Liver (tissue), 9 donors: ENCODE results near the gene CACNB1. TPM values are rescaled to one million over a fixed set of nuclear protein-coding genes. Genes with fewer than 3 reads are reported as not detected.
A peak's percentile ranks its signal among the peaks of the same experiment; 100 is the strongest.

ENCODE experiments used
- DNase-seq: peaks from one replicate; pipeline ENCODE4 v3.0.0-alpha.2; 2017; ENCODE audit warnings: low spot score
- H3K27ac ChIP-seq, 2 donors: one replicate each; pipeline ENCODE4 v1.7.0; 2013; ENCODE audit warnings: inconsistent platforms in 2 of 2, low read length in 2 of 2, control low read depth in 1 of 2, low read depth in 1 of 2, mild to moderate bottlenecking in 1 of 2
- H3K27me3 ChIP-seq, 4 donors: one replicate each; pipeline versions ENCODE4 v1.6.1 to v1.7.0; 2013; ENCODE audit warnings: low read length in 3 of 4, inconsistent platforms in 1 of 4, mild to moderate bottlenecking in 1 of 4, moderate library complexity in 1 of 4; ENCODE audit not compliant: control insufficient read depth in 4 of 4, insufficient read depth in 4 of 4
- H3K36me3 ChIP-seq, 4 donors: one replicate each; pipeline versions ENCODE4 v1.6.1 to v1.7.0; 2013; ENCODE audit warnings: low read length in 3 of 4, mild to moderate bottlenecking in 3 of 4, low read depth in 1 of 4, moderate library complexity in 1 of 4; ENCODE audit not compliant: control insufficient read depth in 4 of 4, insufficient read depth in 3 of 4
- H3K4me1 ChIP-seq, 4 donors: one replicate each; pipeline versions ENCODE4 v1.6.1 to v1.7.0; 2013; ENCODE audit warnings: low read length in 3 of 4, mild to moderate bottlenecking in 3 of 4, moderate library complexity in 1 of 4; ENCODE audit not compliant: control insufficient read depth in 4 of 4, insufficient read depth in 4 of 4
- H3K4me3 ChIP-seq, 3 donors: one replicate each; pipeline versions ENCODE4 v1.6.1 to v1.7.0; 2013; ENCODE audit warnings: low read length in 3 of 3, control low read depth in 1 of 3, low read depth in 1 of 3, mild to moderate bottlenecking in 1 of 3
- H3K9ac ChIP-seq, 2 donors: one replicate each; pipeline ENCODE4 v1.7.0; 2013; ENCODE audit warnings: low read length in 2 of 2, mild to moderate bottlenecking in 2 of 2, moderate library complexity in 2 of 2, control low read depth in 1 of 2, low read depth in 1 of 2
- H3K9me3 ChIP-seq, 4 donors: one replicate each; pipeline versions ENCODE4 v1.6.1 to v1.7.0; 2013; ENCODE audit warnings: low read length in 3 of 4; ENCODE audit not compliant: control insufficient read depth in 4 of 4
- ATF3 ChIP-seq: IDR thresholded peaks from 2 replicates; pipeline ENCODE4 v1.6.1; 2016; ENCODE audit warnings: antibody characterized with exemption
- CTCF ChIP-seq: fragments of 150-350 bp; IDR thresholded peaks from 2 replicates; pipeline ENCODE4 v1.5.1; 2017; ENCODE audit warnings: improper control_type of control experiment, low read depth, low read length; ENCODE audit not compliant: missing input control
- EGR1 ChIP-seq, 2 donors: IDR thresholded peaks; 2 replicates each; pipeline ENCODE4 v1.6.1; 2016 to 2018; ENCODE audit warnings: antibody characterized with exemption in 2 of 2, low read depth in 2 of 2
- FOXA1 ChIP-seq: IDR thresholded peaks from 2 replicates; pipeline ENCODE4 v1.6.1; 2016; ENCODE audit warnings: antibody characterized with exemption
- FOXA2 ChIP-seq: IDR thresholded peaks from 2 replicates; pipeline ENCODE4 v1.6.1; 2016; ENCODE audit warnings: antibody characterized with exemption
- GABPA ChIP-seq, 2 donors: IDR thresholded peaks in 1 of 2; conservative IDR thresholded peaks in 1 of 2; 2 replicates each; pipeline ENCODE4 v1.6.1; 2016; ENCODE audit warnings: antibody characterized with exemption in 2 of 2, mild to moderate bottlenecking in 1 of 2, moderate library complexity in 1 of 2
- HNF4A ChIP-seq, 2 donors: conservative IDR thresholded peaks; 2 replicates each; pipeline ENCODE4 v1.6.1; 2016; ENCODE audit warnings: antibody characterized with exemption in 2 of 2, mild to moderate bottlenecking in 2 of 2
- HNF4G ChIP-seq: IDR thresholded peaks from 2 replicates; pipeline ENCODE4 v1.6.1; 2016; ENCODE audit warnings: antibody characterized with exemption
- JUND ChIP-seq, 2 donors: IDR thresholded peaks; 2 replicates each; pipeline ENCODE4 v1.6.1; 2016; ENCODE audit warnings: antibody characterized with exemption in 2 of 2
- MAX ChIP-seq: IDR thresholded peaks from 2 replicates; pipeline ENCODE4 v1.6.1; 2016; ENCODE audit warnings: antibody characterized with exemption
- NR2F2 ChIP-seq: IDR thresholded peaks from 2 replicates; pipeline ENCODE4 v1.6.1; 2016; ENCODE audit warnings: antibody characterized with exemption
- RXRA ChIP-seq, 2 donors: IDR thresholded peaks; 2 replicates each; pipeline ENCODE4 v1.6.1; 2017 to 2018; ENCODE audit warnings: antibody characterized with exemption in 2 of 2, mild to moderate bottlenecking in 1 of 2
- SP1 ChIP-seq: IDR thresholded peaks from 2 replicates; pipeline ENCODE4 v1.6.1; 2018; ENCODE audit warnings: antibody characterized with exemption, mild to moderate bottlenecking
- TAF1 ChIP-seq: conservative IDR thresholded peaks from 2 replicates; pipeline ENCODE4 v1.6.1; 2016; ENCODE audit warnings: antibody characterized with exemption, mild to moderate bottlenecking
- YY1 ChIP-seq: IDR thresholded peaks from 2 replicates; pipeline ENCODE4 v1.6.1; 2016; ENCODE audit warnings: antibody characterized with exemption, mild to moderate bottlenecking
- ZBTB33 ChIP-seq: IDR thresholded peaks from 2 replicates; pipeline ENCODE4 v1.6.1; 2016; ENCODE audit warnings: antibody characterized with exemption
- WGBS: extraction: QIAGEN DNeasy Blood & Tissue Kit; methylation state at CpG from one replicate; pipeline ENCODE4 v1.1.7; 2013; 5-methylcytosine and 5-hydroxymethylcytosine counted together
- polyA plus RNA-seq, 2 donors: library from polyadenylated mRNA; stranded (reverse) in 1 of 2; unstranded in 1 of 2; fragments of 200-250 nt in 1 of 2; fragments of >200 nt in 1 of 2; fragmentation: Nextera tagmentation in 1 of 2; extraction: Ambion mirVana in 1 of 2; gene quantifications; one replicate each; pipeline versions ENCODE4 v1.2.1 to v1.2.3, GENCODE V29; 2013 to 2015
- total RNA-seq, 2 donors: library from RNA; depleted of rRNA; stranded (reverse); fragments of >200 nt; gene quantifications; one replicate each; pipeline ENCODE4 v1.2.3, GENCODE V29; 2014
- donor health status: healthy.
- donor health status: healthy.
- donor health status: healthy.
- donor health status: healthy.
- donor health status: healthy.

The CACNB1 gene
- total and polyA plus RNA-seq, 4 donors: 0.05 to 1.3 (median 0.26) TPM

- Histone ChIP-seq H3K27me3 (peaks cover 0 to 8% (median 6%) of the 10 kb centered on the region in 4 donors), H3K4me3 (peak overlapping the region in 1 of 3 donors; percentile 39), H3K27ac (no peak overlapping the region), H3K9me3 (no peaks in the 10 kb centered on the region), H3K36me3 (no peaks in the 10 kb centered on the region), H3K9ac (no peak overlapping the region), H3K4me1 (peaks cover 0 to 15% (median 6%) of the 10 kb centered on the region in 4 donors)
- WGBS: 4% methylated on average over 68 of the region's 68 CpGs
- TF ChIP-seq JUND (IDR thresholded peaks at IDR 0.05) (no peak), NR2F2 (no peak), EGR1 (IDR thresholded peaks at IDR 0.05; ENCODE audit: low read depth in 2 of 2) (no peak), CTCF (no peak), FOXA1 (no peak), FOXA2 (no peak), SP1 (no peak), HNF4A (conservative IDR thresholded peaks at IDR 0.05) (no peak), YY1 (no peak), RXRA (IDR thresholded peaks at IDR 0.05) (no peak)
- no peak for DNase-seq
Measured at GRCh38 chr17:39224778-39225307, 27.4 kb upstream of the CACNB1 start.

- Histone ChIP-seq H3K4me3 (no peak overlapping the region), H3K27me3 (peaks cover 0 to 8% (median 6%) of the 10 kb centered on the region in 4 donors), H3K27ac (no peak overlapping the region), H3K9me3 (no peaks in the 10 kb centered on the region), H3K36me3 (no peaks in the 10 kb centered on the region), H3K4me1 (peaks cover 0 to 15% (median 6%) of the 10 kb centered on the region in 4 donors), H3K9ac (no peak overlapping the region)
- DNase-seq: no peak
- no peak for TF ChIP-seq FOXA1
- no peak for TF ChIP-seq TAF1
- TF ChIP-seq MAX: no peak
- WGBS: 23% methylated on average over 33 of the region's 33 CpGs
Measured at GRCh38 chr17:39223907-39224777, 26.7 kb upstream of the CACNB1 start.

GRCh38 chr17:39222866-39223834 lies 25.7 kb upstream of the CACNB1 start:
- Histone ChIP-seq H3K9ac (no peak overlapping the region), H3K4me3 (no peak overlapping the region), H3K4me1 (peaks cover 0 to 15% (median 6%) of the 10 kb centered on the region in 4 donors), H3K36me3 (no peaks in the 10 kb centered on the region), H3K27ac (no peak overlapping the region), H3K9me3 (no peaks in the 10 kb centered on the region), H3K27me3 (peaks cover 0 to 6% (median 6%) of the 10 kb centered on the region in 4 donors)
- WGBS: 78% methylated on average over 9 of the region's 9 CpGs
- no peak for DNase-seq
- TF ChIP-seq YY1 (no peak), TAF1 (no peak), GABPA (IDR thresholded peaks at IDR 0.05 in 1 of 2, conservative IDR thresholded peaks at IDR 0.05 in 1 of 2) (no peak), ZBTB33 (no peak), HNF4G (no peak), SP1 (no peak), JUND (IDR thresholded peaks at IDR 0.05) (no peak), MAX (no peak), CTCF (no peak), ATF3 (no peak)
